ENCODE data around the gene RBPJL. TPM values are rescaled to one million over a fixed set of nuclear protein-coding genes. Genes with fewer than 3 reads are reported as not detected.
A peak's percentile ranks its signal among the peaks of the same experiment; 100 is the strongest.

The RBPJL gene
- total RNA-seq, 4 donors from 2014 or later: not detected

DNA sequence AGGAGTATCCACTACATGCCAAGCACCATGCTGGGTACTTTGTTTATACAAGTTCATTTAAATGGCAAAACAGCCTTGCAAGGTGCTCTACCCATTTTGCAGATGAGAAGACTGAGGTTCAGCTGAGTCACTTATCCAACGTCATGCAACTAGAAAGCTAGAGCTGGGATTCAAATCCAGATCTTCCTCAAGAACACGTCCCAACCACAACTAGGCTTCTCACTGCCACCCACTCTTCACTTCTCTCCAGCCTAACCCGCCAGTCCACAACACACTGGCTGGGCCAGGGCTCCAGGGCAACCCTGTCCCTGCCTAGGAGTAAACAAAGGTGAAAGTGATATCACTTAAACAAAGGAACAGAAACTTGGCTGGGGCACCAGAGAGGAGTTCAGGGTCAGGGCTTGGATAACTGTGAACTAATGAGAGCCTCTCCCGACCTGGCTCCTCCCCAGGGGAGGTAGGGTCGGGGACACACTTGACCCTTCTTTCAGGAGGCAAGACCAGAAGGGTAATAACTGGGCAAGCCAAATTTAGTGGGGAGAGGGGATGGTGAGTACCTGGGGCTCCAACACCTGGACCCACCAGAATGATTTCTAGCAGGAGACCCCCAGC lies 33.7 kb downstream of the RBPJL start:
- intact Hi-C loops (cut with DNase I; ENCODE audit: low total_unique reads): no loop called here
- H3K27me3 ChIP-seq: no peaks in the 10 kb centered on the region
- peaks cover 0 to 4% (median 0%) of the 10 kb centered on the region in 4 donors for H3K36me3 ChIP-seq
- in situ Hi-C loops (cut with MboI; ENCODE audit: low pct_ligation_motif_present in 1 of 4, low pct_unique_long_range_greater_than_20kb in 1 of 4, low sequenced_read_pairs in 3 of 4): no loop called here
- no peak for DNase-seq
- H3K4me1 ChIP-seq: peaks cover 69 to 98% (median 97%) of the 10 kb centered on the region in 4 donors
- no peak overlapping the region for H3K4me3 ChIP-seq
- no peaks in the 10 kb centered on the region for H3K9me3 ChIP-seq
- WGBS, 2 donors (ENCODE audit: low coverage in 1 of 2): 55 to 60% methylated on average over 1 to 5 of the region's 5 CpGs
- H3K27ac ChIP-seq: peak overlapping the region; percentile 92 to 96 (median 94)
- TF ChIP-seq POLR2AphosphoS5 (IDR thresholded peaks at IDR 0.05) (peak in 1 of 3 donors; percentile 15), EP300 (IDR thresholded peaks at IDR 0.05; ENCODE audit: low read depth) (no peak)

DNA sequence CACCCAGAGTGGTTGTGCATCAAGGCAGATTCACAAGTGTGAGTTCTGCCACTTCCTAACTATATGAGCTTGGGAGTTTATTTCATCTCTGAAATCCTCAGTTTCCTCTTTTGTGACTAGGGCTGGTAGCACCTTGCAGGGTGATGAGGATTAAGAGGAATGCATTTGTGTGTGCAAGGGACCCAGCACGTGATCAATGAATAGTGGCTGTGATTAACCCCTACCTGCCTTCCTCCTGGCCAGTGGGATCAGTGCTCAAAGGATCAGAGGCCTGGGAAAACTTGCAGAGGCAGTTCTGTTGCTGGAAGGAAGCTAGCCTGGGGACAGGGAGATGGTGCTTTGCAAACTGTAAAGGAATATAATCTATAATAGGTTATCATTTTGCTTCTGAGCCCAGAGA lies 34.3 kb downstream of the RBPJL start:
- in situ Hi-C loops (cut with MboI; ENCODE audit: low pct_ligation_motif_present in 1 of 4, low pct_unique_long_range_greater_than_20kb in 1 of 4, low sequenced_read_pairs in 3 of 4): no loop called here
- no peak overlapping the region for H3K4me3 ChIP-seq

GRCh38 chr20:45341579-45341938 lies 34.9 kb downstream of the RBPJL start:
- no peak for DNase-seq
- no peaks in the 10 kb centered on the region for H3K36me3 ChIP-seq
- intact Hi-C loops (cut with DNase I; ENCODE audit: low total_unique reads) (no loop called here), in situ Hi-C loops (cut with MboI; ENCODE audit: low pct_ligation_motif_present in 1 of 4, low pct_unique_long_range_greater_than_20kb in 1 of 4, low sequenced_read_pairs in 3 of 4) (no loop called here)
- H3K4me1 ChIP-seq: peaks cover 68 to 100% (median 100%) of the 10 kb centered on the region in 4 donors
- 23% methylated on average over 3 of the region's 3 CpGs; no CpG with 5 or more reads in 1 of the 2 donors for WGBS, 2 donors (ENCODE audit: low coverage in 1 of 2)
- H3K27me3 ChIP-seq: no peaks in the 10 kb centered on the region
- H3K9me3 ChIP-seq: no peaks in the 10 kb centered on the region
- H3K27ac ChIP-seq: peak overlapping the region; percentile 92 to 96 (median 94)
- peak overlapping the region in 2 of 4 donors; percentile 24 to 73 for H3K4me3 ChIP-seq
- TF ChIP-seq, protein P1, sequence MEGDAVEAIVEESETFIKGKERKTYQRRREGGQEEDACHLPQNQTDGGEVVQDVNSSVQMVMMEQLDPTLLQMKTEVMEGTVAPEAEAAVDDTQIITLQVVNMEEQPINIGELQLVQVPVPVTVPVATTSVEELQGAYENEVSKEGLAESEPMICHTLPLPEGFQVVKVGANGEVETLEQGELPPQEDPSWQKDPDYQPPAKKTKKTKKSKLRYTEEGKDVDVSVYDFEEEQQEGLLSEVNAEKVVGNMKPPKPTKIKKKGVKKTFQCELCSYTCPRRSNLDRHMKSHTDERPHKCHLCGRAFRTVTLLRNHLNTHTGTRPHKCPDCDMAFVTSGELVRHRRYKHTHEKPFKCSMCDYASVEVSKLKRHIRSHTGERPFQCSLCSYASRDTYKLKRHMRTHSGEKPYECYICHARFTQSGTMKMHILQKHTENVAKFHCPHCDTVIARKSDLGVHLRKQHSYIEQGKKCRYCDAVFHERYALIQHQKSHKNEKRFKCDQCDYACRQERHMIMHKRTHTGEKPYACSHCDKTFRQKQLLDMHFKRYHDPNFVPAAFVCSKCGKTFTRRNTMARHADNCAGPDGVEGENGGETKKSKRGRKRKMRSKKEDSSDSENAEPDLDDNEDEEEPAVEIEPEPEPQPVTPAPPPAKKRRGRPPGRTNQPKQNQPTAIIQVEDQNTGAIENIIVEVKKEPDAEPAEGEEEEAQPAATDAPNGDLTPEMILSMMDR (IDR thresholded peaks at IDR 0.05): no peak
- no peak for TF ChIP-seq POLR2AphosphoS5 (IDR thresholded peaks at IDR 0.05)

More for the DNA sequence above, 34.3 kb downstream of the RBPJL start:
- TF ChIP-seq POLR2A (IDR thresholded peaks at IDR 0.05): no peak
- TF ChIP-seq POLR2AphosphoS5 (IDR thresholded peaks at IDR 0.05): no peak
- TF ChIP-seq EP300 (IDR thresholded peaks at IDR 0.05; ENCODE audit: low read depth): no peak
- TF ChIP-seq, protein P1 (IDR thresholded peaks at IDR 0.05): no peak
- WGBS, 2 donors (ENCODE audit: low coverage in 1 of 2): 40 to 44% methylated on average over 1 of the region's 1 CpG
- intact Hi-C loops (cut with DNase I; ENCODE audit: low total_unique reads): no loop called here
- Histone ChIP-seq H3K36me3 (no peaks in the 10 kb centered on the region), H3K27me3 (no peaks in the 10 kb centered on the region), H3K27ac (peak overlapping the region; percentile 92 to 96 (median 94)), H3K9me3 (no peaks in the 10 kb centered on the region), H3K4me1 (peaks cover 69 to 100% (median 100%) of the 10 kb centered on the region in 4 donors)
- DNase-seq: no peak

DNA sequence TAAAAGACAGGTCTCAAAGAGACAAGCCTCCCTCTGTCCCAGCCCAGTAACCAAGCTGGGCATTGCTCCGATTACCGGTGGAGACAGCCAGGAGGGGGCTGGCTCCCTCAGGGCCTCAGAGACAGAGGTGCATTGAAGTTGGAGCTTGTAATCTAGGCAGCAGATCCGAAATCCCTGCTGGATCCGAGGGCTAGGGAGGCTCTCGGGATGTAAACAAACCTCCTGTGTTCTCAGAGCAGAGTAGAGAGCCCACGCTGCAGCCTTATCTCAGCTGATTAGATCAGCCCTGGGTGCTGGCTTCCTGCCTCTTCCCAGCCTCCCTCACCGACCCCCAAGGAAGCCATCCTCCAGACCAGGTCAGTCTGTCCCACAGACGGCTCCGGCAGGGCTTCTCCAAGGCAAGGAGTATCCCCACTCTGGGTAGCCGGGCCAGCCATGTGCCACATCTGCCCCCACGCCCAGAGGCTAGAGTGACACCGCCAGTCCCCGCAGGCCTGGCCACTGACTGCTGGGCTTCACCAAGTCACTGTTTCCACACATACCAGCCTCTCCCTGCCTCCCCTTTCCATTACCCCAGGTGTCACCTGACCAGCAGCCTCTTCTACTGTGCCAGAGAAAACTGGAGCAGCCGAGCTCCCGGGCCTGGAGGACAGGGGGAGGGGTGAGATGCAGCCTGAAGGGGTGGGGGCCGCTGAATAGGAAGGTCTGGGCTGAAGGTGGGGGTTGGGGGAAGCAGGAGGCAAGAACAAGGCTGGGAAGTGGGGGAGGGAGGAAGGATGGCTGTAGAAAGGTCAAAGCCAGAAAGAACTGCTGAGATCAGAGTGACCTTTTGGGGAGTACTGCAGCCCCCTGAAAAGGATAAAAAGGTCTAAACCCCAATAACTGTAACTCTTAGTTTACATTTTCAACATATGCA lies 35.6 kb downstream of the RBPJL start:
- 16 to 28% methylated on average over 3 to 15 of the region's 16 CpGs for WGBS, 2 donors (ENCODE audit: low coverage in 1 of 2)
- Histone ChIP-seq H3K27me3 (no peaks in the 10 kb centered on the region), H3K4me3 (peak overlapping the region in 3 of 4 donors; percentile 0 to 73 (median 24)), H3K27ac (peak overlapping the region; percentile 92 to 96 (median 94)), H3K4me1 (peaks cover 63 to 100% (median 97%) of the 10 kb centered on the region in 4 donors), H3K36me3 (no peaks in the 10 kb centered on the region), H3K9me3 (no peaks in the 10 kb centered on the region)
- in situ Hi-C loops (cut with MboI; ENCODE audit: low pct_ligation_motif_present in 1 of 4, low pct_unique_long_range_greater_than_20kb in 1 of 4, low sequenced_read_pairs in 3 of 4) (no loop called here), intact Hi-C loops (cut with DNase I; ENCODE audit: low total_unique reads) (no loop called here)
- TF ChIP-seq POLR2AphosphoS5 (IDR thresholded peaks at IDR 0.05): peak in 2 of 3 donors; percentile 27 to 75
- TF ChIP-seq, protein P1 (IDR thresholded peaks at IDR 0.05): no peak
- peak; percentile 34 for TF ChIP-seq POLR2A (IDR thresholded peaks at IDR 0.05)
- peak; percentile 53 for DNase-seq
